K562 (cell line): ENCODE data around the gene PDCD7.

Source experiments
- CEBPG ChIP-seq, 3 experiments: fragments of 200-800 bp in 1 of 3; sonication (Bioruptor generic) in 1 of 3; sonication (generic) in 1 of 3; formaldehyde crosslinking in 1 of 3; IDR thresholded peaks in 2 of 3; conservative IDR thresholded peaks in 1 of 3; 2 replicates each; pipeline versions ENCODE4 v1.6.1 to v1.8.0; 2016 to 2022; ENCODE audit warnings: missing compliant biosample characterization in 2 of 3, missing genetic modification characterization in 2 of 3, mild to moderate bottlenecking in 1 of 3, missing genetic modification reagents in 1 of 3
- CHD2 ChIP-seq: IDR thresholded peaks from 2 replicates; pipeline ENCODE4 v1.6.1; 2011; ENCODE audit warnings: low read depth, low read length
- SREBF2 ChIP-seq: sonication (generic); formaldehyde crosslinking; IDR thresholded peaks from 2 replicates; pipeline ENCODE4 v1.4.0; 2020; ENCODE audit warnings: mild to moderate bottlenecking, missing genetic modification reagents
- TOE1 ChIP-seq, 2 experiments: fragments of 450-650 bp in 1 of 2; sonication (generic) in 1 of 2; formaldehyde crosslinking in 1 of 2; IDR thresholded peaks; 2 replicates each; pipeline versions ENCODE4 v1.7.1 to v1.8.0; 2016 to 2022; ENCODE audit warnings: borderline replicate concordance in 2 of 2, mild to moderate bottlenecking in 2 of 2, antibody characterized with exemption in 1 of 2, inconsistent platforms in 1 of 2, low read depth in 1 of 2, missing genetic modification reagents in 1 of 2, moderate library complexity in 1 of 2

- TF ChIP-seq CEBPG (CRISPR knock-in tag; IDR thresholded peaks at IDR 0.05): no peak
- TF ChIP-seq CEBPG (tag; conservative IDR thresholded peaks at IDR 0.05 in 1 of 2, IDR thresholded peaks at IDR 0.05 in 1 of 2): no peak
- TF ChIP-seq SREBF2 (CRISPR knock-in tag): no peak
- no peak for TF ChIP-seq CHD2
- no peak for TF ChIP-seq TOE1 (IDR thresholded peaks at IDR 0.05; ENCODE audit: borderline replicate concordance)
- no peak for TF ChIP-seq TOE1 (CRISPR knock-in tag; IDR thresholded peaks at IDR 0.05; ENCODE audit: borderline replicate concordance, low read depth)
These were observed 63.6 kb downstream of the PDCD7 start for GRCh38 chr15:65069779-65070546.
